Transverse colon (tissue), 4 donors: ENCODE data around the gene KCNN3. TPM values are rescaled to one million over a fixed set of nuclear protein-coding genes. Genes with fewer than 3 reads are reported as not detected.

Experiments used
- DNase-seq: peaks from one replicate; pipeline ENCODE4 v3.0.0-alpha.2; 2019
- H3K27ac ChIP-seq, 4 donors: fragments of 200-600 bp; sonication (generic); 2 replicates each; pipeline ENCODE4 v1.5.1; 2016 to 2018; ENCODE audit warnings: inconsistent platforms in 4 of 4
- H3K27me3 ChIP-seq: fragments of 200-600 bp; sonication (generic); 2 replicates; pipeline ENCODE4 v1.5.1; 2017; ENCODE audit warnings: inconsistent platforms
- H3K36me3 ChIP-seq, 4 donors: fragments of 200-600 bp; sonication (generic); 2 replicates each; pipeline ENCODE4 v1.5.1; 2017 to 2019; ENCODE audit warnings: inconsistent platforms in 4 of 4
- H3K4me1 ChIP-seq, 4 donors: fragments of 200-600 bp; sonication (generic); 2 replicates each; pipeline ENCODE4 v1.5.1; 2017 to 2020; ENCODE audit warnings: inconsistent platforms in 4 of 4
- H3K4me3 ChIP-seq, 4 donors: fragments of 200-600 bp; sonication (generic); 1 replicate in 1 of 4; 2 replicates in 3 of 4; pipeline versions ENCODE4 v1.5.1 to v1.6.1; 2017 to 2019; ENCODE audit warnings: inconsistent platforms in 4 of 4
- H3K9me3 ChIP-seq, 2 donors: fragments of 200-600 bp; sonication (generic); 2 replicates each; pipeline ENCODE4 v1.5.1; 2017 to 2019; ENCODE audit warnings: inconsistent platforms in 2 of 2
- CTCF ChIP-seq, 5 experiments: fragments of 200-600 bp in 3 of 5; fragments of 450-650 bp in 2 of 5; sonication (generic) in 3 of 5; IDR thresholded peaks; 1 replicate in 2 of 5; 2 replicates in 3 of 5; pipeline ENCODE4 v1.5.1; 2016 to 2017; ENCODE audit warnings: antibody characterized with exemption in 5 of 5, inconsistent platforms in 3 of 5, mild to moderate bottlenecking in 2 of 5, moderate library complexity in 1 of 5
- EP300 ChIP-seq: sonication (generic); formaldehyde crosslinking; IDR thresholded peaks from one replicate; pipeline ENCODE4 v1.6.1; 2017; ENCODE audit warnings: antibody characterized with exemption, low read depth
- POLR2A ChIP-seq: fragments of 450-650 bp; IDR thresholded peaks from one replicate; pipeline ENCODE4 v1.6.1; 2016; ENCODE audit warnings: antibody characterized with exemption, mild to moderate bottlenecking, moderate library complexity
- POLR2AphosphoS5 ChIP-seq, 3 donors: sonication (generic); formaldehyde crosslinking; IDR thresholded peaks; one replicate each; pipeline ENCODE4 v1.6.1; 2016; ENCODE audit warnings: antibody characterized with exemption in 3 of 3
- WGBS, 2 donors: methylation state at CpG; one replicate each; pipeline ENCODE4 v1.1.5; 2018; ENCODE audit warnings: low coverage in 1 of 2; 5-methylcytosine and 5-hydroxymethylcytosine counted together
- in situ Hi-C, 4 donors: fragments of 200-750 bp; cut with MboI; loops; one replicate each; pipeline versions ENCODE4 v1.15.0 to v1.15.1; 2017; ENCODE audit warnings: low sequenced_read_pairs in 3 of 4, low pct_ligation_motif_present in 1 of 4, low pct_unique_long_range_greater_than_20kb in 1 of 4
- intact Hi-C: fragments of 100-400 bp; cut with DNase I; formaldehyde crosslinking; loops from one replicate; pipeline ENCODE4 v1.15.1; 2023; ENCODE audit warnings: low total_unique reads
- total RNA-seq, 4 donors: library from RNA; depleted of rRNA; stranded (reverse); fragments of >200 nt; gene quantifications; one replicate each; pipeline ENCODE4 v1.1.0, GENCODE V29; 2016

KCNN3 gene
- total RNA-seq, 4 donors from 2014 or later, result 2.3 to 5.0 (median 3.5) TPM

GRCh38 chr1:154835531-154836324, 34.4 kb downstream of the KCNN3 start:
- WGBS, 2 donors, result 63 to 67% methylated on average over 3 to 6 of the region's 6 CpGs
- Histone ChIP-seq H3K9me3 (no peaks in the 10 kb centered on the region), H3K27me3 (no peaks in the 10 kb centered on the region), H3K4me3 (no peak overlapping the region), H3K27ac (no peak overlapping the region), H3K36me3 (no peaks in the 10 kb centered on the region), H3K4me1 (no peaks in the 10 kb centered on the region)
- intact Hi-C loops, result no loop called here
- DNase-seq, result no peak
- in situ Hi-C loops, result no loop called here
- TF ChIP-seq POLR2A (no peak), CTCF (IDR thresholded peaks at IDR 0.05) (no peak), EP300 (no peak), POLR2AphosphoS5 (IDR thresholded peaks at IDR 0.05) (no peak)

DNA sequence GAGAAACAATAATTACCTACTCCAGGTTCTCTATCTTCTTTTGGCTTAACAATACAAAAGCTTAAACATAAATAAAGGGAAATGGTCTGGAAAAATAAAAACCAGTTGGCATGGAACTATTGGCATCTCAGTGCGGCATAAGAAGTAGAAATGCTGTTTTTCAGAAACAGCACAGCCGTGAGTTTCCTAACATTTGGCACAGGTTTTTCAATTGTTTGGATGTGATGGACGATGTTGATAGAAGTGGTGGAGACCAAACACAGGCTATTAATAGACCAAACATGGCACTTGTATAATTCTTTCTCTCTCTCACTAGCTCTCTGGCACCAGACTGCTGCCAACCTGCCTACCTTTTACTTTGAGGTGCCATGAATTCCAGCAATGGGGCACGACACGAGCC, 36.2 kb downstream of the KCNN3 start:
- H3K27ac ChIP-seq, result no peak overlapping the region
- TF ChIP-seq EP300, result no peak
- TF ChIP-seq POLR2A, result no peak
- TF ChIP-seq CTCF (IDR thresholded peaks at IDR 0.05), result no peak
- no peak for TF ChIP-seq POLR2AphosphoS5 (IDR thresholded peaks at IDR 0.05)
- in situ Hi-C loops, result no loop called here
- no peaks in the 10 kb centered on the region for H3K9me3 ChIP-seq
- no peaks in the 10 kb centered on the region for H3K27me3 ChIP-seq
- 74 to 93% methylated on average over 3 to 5 of the region's 5 CpGs for WGBS, 2 donors
- intact Hi-C loops, result no loop called here
- no peak overlapping the region for H3K4me3 ChIP-seq
- no peaks in the 10 kb centered on the region for H3K36me3 ChIP-seq
- DNase-seq, result no peak
- H3K4me1 ChIP-seq, result no peaks in the 10 kb centered on the region

GRCh38 chr1:154833209-154833608, 36.9 kb downstream of the KCNN3 start:
- intact Hi-C loops, result no loop called here
- DNase-seq, result no peak
- no peaks in the 10 kb centered on the region for H3K36me3 ChIP-seq
- no peak overlapping the region for H3K27ac ChIP-seq
- H3K4me1 ChIP-seq, result no peaks in the 10 kb centered on the region
- H3K4me3 ChIP-seq, result no peak overlapping the region
- WGBS, 2 donors, result 70 to 87% methylated on average over 3 to 9 of the region's 9 CpGs
- in situ Hi-C loops, result no loop called here
- TF ChIP-seq POLR2AphosphoS5 (IDR thresholded peaks at IDR 0.05), result no peak
- no peak for TF ChIP-seq CTCF (IDR thresholded peaks at IDR 0.05)
- TF ChIP-seq POLR2A, result no peak
- TF ChIP-seq EP300, result no peak
- H3K9me3 ChIP-seq, result no peaks in the 10 kb centered on the region
- H3K27me3 ChIP-seq, result no peaks in the 10 kb centered on the region

DNA sequence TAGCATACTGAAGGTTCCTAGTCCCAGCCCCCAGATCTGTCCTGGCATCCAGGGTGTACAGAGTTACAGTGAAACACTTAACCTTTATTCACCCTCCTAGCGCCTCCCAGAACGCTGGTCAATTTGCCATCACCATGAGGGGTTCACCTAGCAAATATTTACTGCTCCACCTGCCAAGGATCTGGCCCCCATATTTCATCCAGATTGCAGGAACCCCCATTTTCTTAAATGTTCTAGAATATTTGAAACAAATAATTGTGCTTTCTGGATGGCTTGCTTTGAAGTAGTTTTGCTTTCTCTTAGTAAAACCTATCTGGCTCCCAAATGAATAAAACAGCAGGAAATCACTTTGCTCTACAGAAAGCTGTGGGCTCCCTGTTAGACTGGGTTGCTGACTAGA, 37.7 kb downstream of the KCNN3 start:
- Histone ChIP-seq H3K27me3 (no peaks in the 10 kb centered on the region), H3K9me3 (no peaks in the 10 kb centered on the region), H3K27ac (no peak overlapping the region), H3K4me1 (no peaks in the 10 kb centered on the region), H3K4me3 (no peak overlapping the region), H3K36me3 (no peaks in the 10 kb centered on the region)
- no peak for TF ChIP-seq POLR2AphosphoS5 (IDR thresholded peaks at IDR 0.05)
- no peak for TF ChIP-seq EP300
- TF ChIP-seq CTCF (IDR thresholded peaks at IDR 0.05), result no peak
- TF ChIP-seq POLR2A, result no peak
- in situ Hi-C loops, result no loop called here
- intact Hi-C loops, result no loop called here
- no peak for DNase-seq
- WGBS, 2 donors, result 93% methylated on average over 2 of the region's 2 CpGs; no CpG with 5 or more reads in 1 of the 2 donors
